ENCODE data around the gene COL18A1. TPM values are rescaled to one million over a fixed set of nuclear protein-coding genes. Genes with fewer than 3 reads are reported as not detected.

COL18A1 gene
- total RNA-seq, 2 experiments from 2014 or later: 8.0 to 8.8 TPM

DNA sequence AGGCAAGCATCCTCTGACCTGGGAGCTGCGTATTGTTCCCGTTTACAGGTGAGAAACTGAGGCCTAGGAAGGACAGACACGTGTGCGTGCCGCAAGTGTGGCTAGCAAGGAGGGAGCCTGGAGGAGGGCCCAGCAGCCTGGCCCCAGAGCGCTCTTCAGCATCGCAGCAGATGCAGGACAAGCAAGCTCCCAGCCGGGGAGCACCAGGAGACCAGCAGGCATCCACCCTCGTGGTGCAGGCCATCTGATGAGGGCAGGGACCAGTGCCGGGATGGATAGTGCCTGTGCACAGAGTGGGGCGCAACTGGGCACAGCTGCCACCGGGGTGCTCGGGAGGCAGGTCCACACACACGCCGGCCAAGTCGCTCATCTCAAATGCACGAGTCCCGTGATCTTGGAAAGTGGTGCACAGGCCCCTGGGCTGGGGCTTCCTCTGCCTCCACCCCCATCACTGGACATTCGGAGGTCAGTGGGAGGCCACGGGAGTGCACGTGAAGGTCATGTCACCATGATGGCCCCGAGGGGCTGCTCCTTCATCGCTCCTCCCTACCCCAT, 55.1 kb downstream of the COL18A1 start:
- Mint-ChIP-seq H3K4me3 (no peak overlapping the region), H3K27ac (no peak overlapping the region), H3K36me3 (ENCODE audit: low read depth) (no peaks in the 10 kb centered on the region), H3K4me1 (no peaks in the 10 kb centered on the region), H3K27me3 (no peaks in the 10 kb centered on the region), H3K9me3 (ENCODE audit: low read depth) (peaks cover 5% of the 10 kb centered on the region)
- ATAC-seq (no peak), DNase-seq (no peak)
- ChIA-PET POLR2A (no interaction called here), CTCF (no interaction called here)
- intact Hi-C loops (cut with DNase I, micrococcal nuclease): no loop called here

DNA sequence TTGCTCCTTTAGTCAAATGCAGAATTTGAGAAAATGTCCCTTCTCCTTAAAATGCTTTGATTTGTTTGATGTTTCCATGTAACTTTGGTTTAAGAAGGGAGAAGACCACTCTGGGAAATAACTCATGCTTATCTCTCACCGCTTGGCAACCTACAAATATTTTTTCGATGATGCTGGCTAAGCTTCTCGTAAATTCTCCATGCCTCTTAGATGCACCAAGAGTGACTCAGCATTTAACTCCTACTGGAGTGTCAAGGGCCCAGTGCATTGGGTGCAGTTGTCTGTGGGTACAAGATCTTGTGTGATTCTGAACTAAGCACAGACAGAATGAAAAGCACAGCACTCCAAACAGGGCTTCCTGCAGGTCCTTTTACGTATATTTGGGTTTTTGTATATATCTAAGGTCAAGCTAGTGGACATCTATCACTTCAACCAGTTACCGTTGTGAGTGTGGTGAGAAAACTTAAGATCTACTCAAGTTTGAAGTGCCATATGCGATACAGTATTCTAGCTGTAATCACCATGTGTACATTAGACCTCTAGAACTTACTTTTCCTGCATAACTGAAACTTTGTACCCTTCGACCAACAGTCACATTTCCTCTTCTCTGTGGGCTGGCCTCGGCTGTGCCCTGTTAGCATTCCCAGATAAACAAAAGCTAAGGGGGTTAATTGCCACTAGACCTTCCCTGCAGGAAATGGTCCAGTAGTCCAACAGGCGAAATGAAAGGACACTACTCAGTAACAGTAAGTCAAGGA, 55.8 kb downstream of the COL18A1 start:
- peaks cover 3% of the 10 kb centered on the region for H3K27me3 Mint-ChIP-seq
- CTCF ChIA-PET: interaction anchor here (1.5 kb wide), 1 partner anchor 11 kb away, joined by 3 read pairs; no protein-coding TSS in a partner anchor

DNA sequence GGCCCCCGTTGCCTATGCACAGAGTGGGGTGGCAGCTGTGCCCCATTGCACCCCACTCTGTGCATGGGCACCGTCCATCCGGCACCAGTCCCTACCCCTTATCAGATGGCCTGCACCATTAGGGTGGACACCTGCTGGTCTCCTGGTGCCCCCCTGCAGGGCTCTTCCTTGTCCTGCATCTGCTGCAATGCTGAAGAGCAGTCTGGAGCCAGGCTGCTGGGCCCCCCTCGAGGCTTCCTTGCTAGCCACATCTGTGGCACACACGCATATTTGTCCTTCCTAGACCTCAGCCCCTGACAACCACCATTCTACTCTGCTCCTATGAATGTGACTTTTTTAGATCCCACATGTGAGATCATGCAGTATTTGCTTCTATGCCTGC, 56.4 kb downstream of the COL18A1 start:
- Mint-ChIP-seq H3K27ac (no peak overlapping the region), H3K4me3 (no peak overlapping the region), H3K9me3 (ENCODE audit: low read depth) (peaks cover 5% of the 10 kb centered on the region), H3K4me1 (no peaks in the 10 kb centered on the region), H3K36me3 (ENCODE audit: low read depth) (no peaks in the 10 kb centered on the region), H3K27me3 (peaks cover 3% of the 10 kb centered on the region)
- ChIA-PET CTCF (interaction anchor here (1.5 kb wide), 1 partner anchor 10 kb away, joined by 3 read pairs; no protein-coding TSS in a partner anchor), POLR2A (no interaction called here)
- ATAC-seq: no peak
- no peak for DNase-seq
- intact Hi-C loops (cut with DNase I, micrococcal nuclease): no loop called here

More for the DNA sequence above, 55.8 kb downstream of the COL18A1 start:
- POLR2A ChIA-PET: no interaction called here
- Mint-ChIP-seq H3K27ac (no peak overlapping the region), H3K36me3 (ENCODE audit: low read depth) (no peaks in the 10 kb centered on the region), H3K4me1 (no peaks in the 10 kb centered on the region), H3K9me3 (ENCODE audit: low read depth) (peaks cover 5% of the 10 kb centered on the region), H3K4me3 (no peak overlapping the region)
- ATAC-seq: no peak
- DNase-seq: no peak
- intact Hi-C loops (cut with DNase I, micrococcal nuclease): no loop called here

DNA sequence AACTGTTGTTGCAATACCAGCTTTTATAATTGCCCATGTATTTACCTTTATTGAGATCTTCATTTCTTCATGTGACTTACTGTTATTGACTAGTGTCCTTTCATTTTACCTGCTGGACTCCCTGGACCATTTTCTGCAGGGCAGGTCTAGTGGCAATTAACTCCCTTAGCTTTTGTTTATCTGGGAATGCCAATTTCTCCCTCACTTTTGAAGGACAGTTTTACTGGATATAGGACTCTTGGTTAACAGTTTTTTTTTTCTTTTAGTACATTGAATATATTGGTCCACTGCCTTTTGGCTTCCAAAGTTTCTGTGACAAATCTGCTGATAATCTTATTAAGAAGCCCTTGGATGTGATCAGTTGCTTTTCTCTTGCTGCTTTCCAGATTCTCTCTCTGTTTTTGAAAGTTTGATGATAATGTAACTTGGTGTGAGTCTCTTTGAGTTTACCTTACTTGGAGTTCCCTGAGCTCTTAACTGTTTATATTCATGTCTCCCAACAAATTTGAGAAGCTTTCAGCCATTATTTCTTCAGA, 56.9 kb downstream of the COL18A1 start:
- intact Hi-C loops (cut with DNase I, micrococcal nuclease): no loop called here
- DNase-seq: no peak
- no peak for ATAC-seq
- no peak overlapping the region for H3K27ac Mint-ChIP-seq
- POLR2A ChIA-PET: no interaction called here
- H3K27me3 Mint-ChIP-seq: peaks cover 3% of the 10 kb centered on the region
- no peak overlapping the region for H3K4me3 Mint-ChIP-seq
- H3K4me1 Mint-ChIP-seq: no peaks in the 10 kb centered on the region
- H3K36me3 Mint-ChIP-seq (ENCODE audit: low read depth): no peaks in the 10 kb centered on the region
- H3K9me3 Mint-ChIP-seq (ENCODE audit: low read depth): peaks cover 5% of the 10 kb centered on the region
- CTCF ChIA-PET: interaction anchor here (1.5 kb wide), 1 partner anchor 10 kb away, joined by 3 read pairs; no protein-coding TSS in a partner anchor

DNA sequence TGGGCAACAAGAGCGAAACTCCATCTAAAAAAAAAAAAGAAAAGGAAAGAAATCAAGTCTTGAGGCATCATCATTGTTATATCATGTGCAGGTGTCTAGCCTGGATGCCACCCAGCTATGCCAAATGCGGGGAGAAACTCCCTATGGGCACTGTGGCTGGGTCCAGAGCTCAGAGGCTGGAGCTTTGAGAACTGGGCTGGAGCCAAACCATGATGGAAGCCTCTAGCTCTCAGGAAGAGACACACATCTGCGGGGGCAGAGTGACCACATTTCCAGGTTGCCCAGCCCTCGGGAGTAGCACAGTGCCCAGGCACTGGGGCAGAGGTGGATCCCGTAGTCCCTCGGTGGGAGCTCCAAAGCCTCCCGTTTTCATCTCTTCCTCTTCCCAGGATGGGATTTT, 58.9 kb downstream of the COL18A1 start:
- CTCF ChIA-PET: interaction anchor here (1.1 kb wide), 1 partner anchor 12 kb away, joined by 3 read pairs; no protein-coding TSS in a partner anchor
- H3K27me3 Mint-ChIP-seq: peaks cover 3% of the 10 kb centered on the region
- ATAC-seq (no peak), DNase-seq (no peak)
- H3K36me3 Mint-ChIP-seq (ENCODE audit: low read depth): no peaks in the 10 kb centered on the region
- peaks cover 5% of the 10 kb centered on the region for H3K9me3 Mint-ChIP-seq (ENCODE audit: low read depth)
- no peak overlapping the region for H3K4me3 Mint-ChIP-seq
- intact Hi-C loops (cut with DNase I, micrococcal nuclease): no loop called here
- POLR2A ChIA-PET: no interaction called here
- H3K4me1 Mint-ChIP-seq: no peaks in the 10 kb centered on the region
- H3K27ac Mint-ChIP-seq: no peak overlapping the region

DNA sequence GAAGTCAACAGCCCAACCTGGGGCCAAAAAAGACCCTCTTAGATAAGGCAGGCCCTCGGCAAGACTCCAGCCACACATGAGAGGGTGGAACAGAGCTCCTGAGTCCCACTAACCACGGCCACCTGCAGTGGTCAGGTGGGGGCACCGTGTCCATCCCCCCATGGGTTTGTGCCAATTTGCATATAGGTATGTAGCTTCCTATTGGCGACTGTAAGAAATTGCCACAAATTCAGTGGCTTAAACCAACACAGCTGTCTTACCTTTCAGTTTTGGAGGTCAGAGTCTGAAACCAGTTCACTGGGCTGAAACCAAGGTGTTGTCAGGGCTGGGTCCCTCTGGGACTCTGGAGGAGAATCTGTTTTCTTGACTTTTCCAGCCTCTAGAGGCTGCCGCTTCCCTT, 59.3 kb downstream of the COL18A1 start:
- ATAC-seq: no peak
- Mint-ChIP-seq H3K4me3 (no peak overlapping the region), H3K9me3 (ENCODE audit: low read depth) (peaks cover 5% of the 10 kb centered on the region), H3K36me3 (ENCODE audit: low read depth) (no peaks in the 10 kb centered on the region), H3K27me3 (peaks cover 3% of the 10 kb centered on the region), H3K4me1 (no peaks in the 10 kb centered on the region), H3K27ac (no peak overlapping the region)
- ChIA-PET CTCF (interaction anchor here (0.6 kb wide), 1 partner anchor 391 kb away, joined by 3 read pairs; no protein-coding TSS in a partner anchor), POLR2A (no interaction called here)
- DNase-seq: no peak
- intact Hi-C loops (cut with DNase I, micrococcal nuclease): no loop called here

DNA sequence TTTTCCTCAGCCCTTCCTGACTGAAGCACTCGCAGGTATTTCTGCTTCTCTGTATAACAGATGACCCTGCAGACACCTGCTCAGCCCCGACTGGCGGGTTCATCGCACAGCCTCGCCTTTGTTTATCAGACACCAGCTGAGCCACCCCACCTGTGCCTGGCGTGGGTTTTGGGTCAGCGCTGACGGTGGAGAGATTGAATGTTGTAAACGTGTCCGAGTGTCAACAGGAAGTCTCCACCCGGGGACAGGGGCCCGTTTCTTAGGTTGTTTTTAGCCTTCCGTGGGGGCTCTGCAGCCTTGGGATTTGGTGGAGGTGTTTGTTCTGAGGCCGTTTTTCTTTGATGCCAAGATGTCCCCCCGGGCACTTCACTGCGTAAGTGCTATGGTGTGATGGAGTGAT, 60.1 kb downstream of the COL18A1 start:
- DNase-seq (no peak), ATAC-seq (no peak)
- CTCF ChIA-PET: no interaction called here
- Mint-ChIP-seq H3K4me1 (peaks cover under 1% of the 10 kb centered on the region), H3K27ac (no peak overlapping the region), H3K9me3 (ENCODE audit: low read depth) (peaks cover 5% of the 10 kb centered on the region), H3K36me3 (ENCODE audit: low read depth) (no peaks in the 10 kb centered on the region), H3K27me3 (peaks cover 3% of the 10 kb centered on the region), H3K4me3 (no peak overlapping the region)
- intact Hi-C loops (cut with DNase I, micrococcal nuclease): no loop called here
- POLR2A ChIA-PET: no interaction called here

DNA sequence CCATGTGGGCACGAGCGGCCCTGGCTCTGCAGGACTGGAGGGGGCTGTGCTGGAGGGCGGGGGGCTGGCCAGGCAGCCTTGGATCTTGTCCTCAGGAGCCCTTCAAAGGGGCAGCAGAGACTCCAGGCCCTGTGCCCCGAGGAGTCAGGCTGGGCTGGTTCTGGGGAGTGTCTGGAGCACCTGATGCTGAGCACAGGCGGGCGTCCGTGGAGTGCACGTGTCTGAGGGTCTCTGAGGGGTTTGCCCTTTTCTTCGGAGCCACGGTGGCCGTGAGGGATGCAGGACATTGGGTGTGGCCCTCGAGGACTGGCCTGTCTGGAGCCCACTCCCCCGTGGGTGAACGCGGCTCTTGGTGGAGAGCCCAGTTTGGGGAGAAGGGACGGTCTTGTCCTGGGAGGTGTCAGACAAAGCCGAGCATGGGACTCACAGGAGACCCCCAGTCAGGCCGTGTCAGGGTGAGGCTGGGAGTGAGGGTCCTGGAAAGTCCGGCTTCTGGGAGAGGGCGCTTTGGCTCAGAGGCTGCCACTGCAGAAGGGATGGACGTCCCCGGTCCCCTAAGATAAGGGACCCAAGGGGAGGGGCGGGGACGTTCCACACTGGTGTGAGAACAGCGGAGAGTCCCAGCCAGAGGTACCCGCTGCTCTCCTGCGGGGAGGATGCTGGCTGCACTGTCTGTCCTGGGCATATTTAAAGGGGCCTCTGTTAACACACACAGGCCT, 60.8 kb downstream of the COL18A1 start:
- Mint-ChIP-seq H3K27ac (no peak overlapping the region), H3K27me3 (peaks cover 3% of the 10 kb centered on the region), H3K9me3 (ENCODE audit: low read depth) (peaks cover 5% of the 10 kb centered on the region), H3K4me1 (peaks cover 4% of the 10 kb centered on the region), H3K36me3 (ENCODE audit: low read depth) (no peaks in the 10 kb centered on the region), H3K4me3 (no peak overlapping the region)
- intact Hi-C loops (cut with DNase I, micrococcal nuclease): no loop called here
- POLR2A ChIA-PET: no interaction called here
- CTCF ChIA-PET: no interaction called here
- DNase-seq (no peak), ATAC-seq (no peak)

DNA sequence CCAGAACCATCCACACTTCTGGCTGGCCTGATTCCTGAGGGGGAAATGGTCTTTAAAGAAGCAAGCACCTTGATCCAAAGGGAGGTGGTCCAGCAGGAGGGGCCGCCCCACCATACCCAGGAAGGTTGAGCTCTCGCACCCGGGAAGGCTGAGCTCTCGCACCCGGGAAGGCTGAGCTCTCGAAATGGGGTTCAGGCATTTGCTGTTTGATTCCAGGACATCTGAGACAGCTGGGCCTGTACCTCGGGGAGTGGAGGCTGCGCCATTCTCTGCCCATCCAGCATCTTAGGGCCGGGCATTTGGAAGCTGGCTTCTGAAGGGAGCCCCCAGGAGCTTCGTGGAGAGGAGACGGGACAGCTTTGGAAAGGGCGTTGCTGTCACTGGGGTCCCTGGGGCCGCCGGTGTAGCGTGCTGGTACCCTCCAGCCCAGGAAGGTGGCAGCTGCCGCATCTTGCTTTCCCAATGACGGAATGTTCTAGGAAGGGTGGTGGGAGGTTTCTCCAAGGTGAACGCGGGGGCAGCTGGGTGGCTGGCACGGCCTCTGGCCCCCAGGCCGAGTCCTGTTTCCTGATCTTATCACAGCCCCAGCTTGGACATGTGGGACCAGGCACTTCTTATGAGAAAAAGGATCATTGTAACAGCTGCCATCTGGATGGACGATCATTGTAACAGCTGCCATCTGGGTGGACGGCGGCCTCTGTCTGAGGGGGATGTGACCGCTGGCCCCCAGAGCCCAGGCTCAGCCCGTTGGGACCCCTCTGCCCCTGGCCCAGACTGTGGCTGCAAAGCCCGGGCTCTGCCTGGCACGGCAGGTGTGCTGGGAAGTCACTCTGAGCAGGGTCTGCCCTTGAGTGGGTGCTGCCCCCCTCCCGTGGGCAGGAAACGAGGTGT, 61.6 kb downstream of the COL18A1 start:
- no peak overlapping the region for H3K4me3 Mint-ChIP-seq

DNA sequence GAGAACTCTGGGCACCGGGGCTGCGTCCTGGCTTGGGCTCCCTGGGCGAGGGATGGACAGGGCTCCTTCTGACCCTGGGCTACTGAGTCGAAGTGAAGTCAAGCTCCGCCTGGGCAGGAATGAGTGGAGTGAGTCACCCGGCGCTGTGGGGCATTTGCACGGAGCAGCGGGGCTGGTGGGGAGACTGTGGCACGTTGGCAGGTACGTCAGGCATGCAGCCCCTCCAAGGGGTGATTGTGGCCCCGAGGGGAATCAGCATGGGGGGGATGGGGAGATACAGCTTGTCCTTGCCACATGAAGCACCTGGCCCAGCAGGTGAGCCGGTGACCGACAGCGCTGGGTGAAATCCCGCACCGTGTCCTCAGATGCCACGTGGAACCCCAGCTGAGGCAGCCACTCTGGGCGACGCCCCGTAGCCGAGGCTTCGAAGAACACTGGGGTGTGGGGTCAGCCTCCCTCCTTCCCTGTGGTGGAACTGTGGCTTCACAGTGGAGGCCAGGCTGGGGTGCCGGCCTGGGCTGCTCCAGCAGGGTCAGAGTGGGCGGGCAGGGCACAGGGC, 62.3 kb downstream of the COL18A1 start:
- intact Hi-C loops (cut with DNase I, micrococcal nuclease): no loop called here
- DNase-seq (no peak), ATAC-seq (no peak)
- POLR2A ChIA-PET: no interaction called here
- Mint-ChIP-seq H3K27ac (no peak overlapping the region), H3K36me3 (ENCODE audit: low read depth) (no peaks in the 10 kb centered on the region), H3K27me3 (peaks cover 3% of the 10 kb centered on the region), H3K9me3 (ENCODE audit: low read depth) (peaks cover 4% of the 10 kb centered on the region), H3K4me3 (no peak overlapping the region), H3K4me1 (peaks cover 9% of the 10 kb centered on the region)
- CTCF ChIA-PET: no interaction called here

More for the DNA sequence above, 61.6 kb downstream of the COL18A1 start:
- intact Hi-C loops (cut with DNase I, micrococcal nuclease): no loop called here
- Mint-ChIP-seq H3K27me3 (peaks cover 3% of the 10 kb centered on the region), H3K36me3 (ENCODE audit: low read depth) (no peaks in the 10 kb centered on the region), H3K27ac (no peak overlapping the region), H3K9me3 (ENCODE audit: low read depth) (peaks cover 5% of the 10 kb centered on the region), H3K4me1 (peaks cover 9% of the 10 kb centered on the region)
- ChIA-PET CTCF (no interaction called here), POLR2A (no interaction called here)
- DNase-seq (no peak), ATAC-seq (no peak)
